A549 (cell line): ENCODE data around the gene NRXN2. TPM values are rescaled to one million over a fixed set of nuclear protein-coding genes. Genes with fewer than 3 reads are reported as not detected.

Experiments
- ATAC-seq, 2 experiments: fragments of 200-7000 bp in 1 of 2; fragments of >200 bp in 1 of 2; cut with Nextera tagmentation in 1 of 2; cut with Tn5 transposase in 1 of 2; 3 replicates each; pipeline versions ENCODE4 v1.8.0 to v1.9.1; 2018 to 2020; ENCODE audit warnings: mild to moderate bottlenecking in 1 of 2, moderate library complexity in 1 of 2
- CTCF ChIA-PET: fragments of 300-600 bp; sonication (Branson Sonifier 250); formaldehyde crosslinking; extraction: SDS; loops from one replicate; lab custom pipeline; 2021; ENCODE audit warnings: antibody characterized with exemption, inconsistent platforms; lab: Yijun Ruan, JAX
- POLR2A ChIA-PET: fragments of 350-600 bp; formaldehyde crosslinking; extraction: SDS; loops from one replicate; lab custom pipeline; 2021; ENCODE audit warnings: antibody characterized with exemption, inconsistent platforms; lab: Yijun Ruan, JAX
- DNase-seq, 2 experiments: peaks; one replicate each; pipeline versions ENCODE4 v3.0.0 to v3.0.0-alpha.2; 2011 to 2016; ENCODE audit warnings: low read depth in 1 of 2, low spot score in 1 of 2
- FAIRE-seq: peaks from 2 replicates; lab custom pipeline; 2011; peaks lifted over from hg19 to GRCh38; lab: Jason Lieb, UNC
- H3K27ac ChIP-seq, 2 experiments: fragments of >200 bp; sonication (Bioruptor Twin); formaldehyde crosslinking; 3 replicates each; pipeline ENCODE4 v1.5.1; 2016 to 2017
- H3K4me1 ChIP-seq: fragments of >200 bp; sonication (Bioruptor Twin); formaldehyde crosslinking; 3 replicates; pipeline ENCODE4 v1.6.1; 2016
- H3K4me2 ChIP-seq: fragments of >200 bp; sonication (Bioruptor Twin); formaldehyde crosslinking; 3 replicates; pipeline ENCODE4 v1.6.1; 2016
- H3K4me3 ChIP-seq: fragments of >200 bp; sonication (Bioruptor Twin); formaldehyde crosslinking; 3 replicates; pipeline ENCODE4 v1.5.1; 2016
- H3K9me3 ChIP-seq: fragments of >200 bp; sonication (Bioruptor Twin); formaldehyde crosslinking; 3 replicates; pipeline ENCODE4 v1.6.1; 2016
- ATOH8 ChIP-seq: fragments of 250-450 bp; sonication (Bioruptor Pico); IDR thresholded peaks from 2 replicates; pipeline ENCODE4 v1.5.0; 2020; ENCODE audit warnings: low read depth, mild to moderate bottlenecking, moderate library complexity
- EHF ChIP-seq: fragments of 250-450 bp; sonication (Bioruptor Pico); IDR thresholded peaks from 2 replicates; pipeline ENCODE4 v1.5.0; 2020; ENCODE audit warnings: mild to moderate bottlenecking
- EP300 ChIP-seq, 2 experiments: fragments of >200 bp; sonication (Bioruptor Twin); formaldehyde crosslinking; IDR thresholded peaks; 2 replicates in 1 of 2; 3 replicates in 1 of 2; pipeline ENCODE4 v1.6.1; 2016 to 2017
- HDAC2 ChIP-seq: fragments of 200-600 bp; sonication (generic); IDR thresholded peaks from 2 replicates; pipeline ENCODE4 v1.6.1; 2016
- HEYL ChIP-seq: fragments of 250-450 bp; sonication (Bioruptor Pico); IDR thresholded peaks from 2 replicates; pipeline ENCODE4 v1.8.0; 2021; ENCODE audit warnings: mild to moderate bottlenecking, moderate library complexity
- HOXA7 ChIP-seq: fragments of 250-450 bp; sonication (Bioruptor Pico); IDR thresholded peaks from 2 replicates; pipeline ENCODE4 v1.5.0; 2020; ENCODE audit warnings: mild to moderate bottlenecking, moderate library complexity
- HOXB5 ChIP-seq: fragments of 250-450 bp; sonication (Bioruptor Pico); IDR thresholded peaks from 2 replicates; pipeline ENCODE4 v1.5.0; 2020; ENCODE audit warnings: mild to moderate bottlenecking, moderate library complexity
- JUN ChIP-seq, 2 experiments: fragments of >200 bp; sonication (Bioruptor Twin); formaldehyde crosslinking; IDR thresholded peaks; 2 replicates in 1 of 2; 3 replicates in 1 of 2; pipeline ENCODE4 v1.6.1; 2016 to 2017
- KDM1A ChIP-seq: fragments of 200-600 bp; sonication (generic); IDR thresholded peaks from 2 replicates; pipeline ENCODE4 v1.6.1; 2016; ENCODE audit warnings: low read depth, mild to moderate bottlenecking
- MAZ ChIP-seq: fragments of 150-350 bp; IDR thresholded peaks from 2 replicates; pipeline ENCODE4 v1.6.1; 2014; ENCODE audit warnings: antibody characterized with exemption, low read depth, low read length, borderline replicate concordance
- MYC ChIP-seq: IDR thresholded peaks from 2 replicates; pipeline ENCODE4 v1.6.1; 2012; ENCODE audit warnings: mild to moderate bottlenecking, inconsistent platforms, low read length, improper control_type of control experiment, borderline replicate concordance
- POLR2AphosphoS2 ChIP-seq: conservative IDR thresholded peaks from 2 replicates; pipeline ENCODE4 v1.6.1; 2012; ENCODE audit warnings: low read length, improper control_type of control experiment, inconsistent platforms
- RNF2 ChIP-seq: fragments of 200-600 bp; sonication (generic); IDR thresholded peaks from 2 replicates; pipeline ENCODE4 v1.6.1; 2016; ENCODE audit warnings: low read depth, mild to moderate bottlenecking, antibody characterized with exemption, moderate library complexity, borderline replicate concordance
- TFCP2L1 ChIP-seq: fragments of 250-450 bp; sonication (Bioruptor Pico); IDR thresholded peaks from 2 replicates; pipeline ENCODE4 v1.5.0; 2021; ENCODE audit warnings: mild to moderate bottlenecking
- TP53 ChIP-seq: fragments of 250-450 bp; sonication (Bioruptor Pico); IDR thresholded peaks from 2 replicates; pipeline ENCODE4 v1.5.0; 2021; ENCODE audit warnings: mild to moderate bottlenecking, moderate library complexity
- ZFP36 ChIP-seq: fragments of 450-650 bp; IDR thresholded peaks from 2 replicates; pipeline ENCODE4 v1.6.1; 2014; ENCODE audit warnings: borderline replicate concordance; ENCODE audit not compliant: partially characterized antibody
- ZSCAN20 ChIP-seq: fragments of 250-450 bp; sonication (Bioruptor Pico); IDR thresholded peaks from 2 replicates; pipeline ENCODE4 v1.8.0; 2022; ENCODE audit warnings: mild to moderate bottlenecking, moderate library complexity
- WGBS: methylation state at CpG from one replicate; pipeline ENCODE4 v1.1.6; 2017; ENCODE audit errors: missing lambda C conversion rate; 5-methylcytosine and 5-hydroxymethylcytosine counted together
- polyA plus RNA-seq, 4 experiments: library from polyadenylated mRNA; depleted of rRNA in 3 of 4; stranded (reverse); fragments of >200 nt; fragmentation: RNase III in 1 of 4; extraction: RNeasy Plus Mini Kit Qiagen cat#74134 plus additional on column Dnase treatment in 1 of 4; gene quantifications; 2 replicates in 3 of 4; 3 replicates in 1 of 4; pipeline ENCODE4 v1.2.3, GENCODE V29; 2011 to 2017
- TF ChIP-seq, protein P1 (sequence below): IDR thresholded peaks from 2 replicates; pipeline ENCODE4 v1.6.1; 2012

Gene NRXN2
- polyA plus RNA-seq, 2 of the 4 experiments (the other 2 are of a cell fraction): 0.04 TPM; not detected in 1

DNA sequence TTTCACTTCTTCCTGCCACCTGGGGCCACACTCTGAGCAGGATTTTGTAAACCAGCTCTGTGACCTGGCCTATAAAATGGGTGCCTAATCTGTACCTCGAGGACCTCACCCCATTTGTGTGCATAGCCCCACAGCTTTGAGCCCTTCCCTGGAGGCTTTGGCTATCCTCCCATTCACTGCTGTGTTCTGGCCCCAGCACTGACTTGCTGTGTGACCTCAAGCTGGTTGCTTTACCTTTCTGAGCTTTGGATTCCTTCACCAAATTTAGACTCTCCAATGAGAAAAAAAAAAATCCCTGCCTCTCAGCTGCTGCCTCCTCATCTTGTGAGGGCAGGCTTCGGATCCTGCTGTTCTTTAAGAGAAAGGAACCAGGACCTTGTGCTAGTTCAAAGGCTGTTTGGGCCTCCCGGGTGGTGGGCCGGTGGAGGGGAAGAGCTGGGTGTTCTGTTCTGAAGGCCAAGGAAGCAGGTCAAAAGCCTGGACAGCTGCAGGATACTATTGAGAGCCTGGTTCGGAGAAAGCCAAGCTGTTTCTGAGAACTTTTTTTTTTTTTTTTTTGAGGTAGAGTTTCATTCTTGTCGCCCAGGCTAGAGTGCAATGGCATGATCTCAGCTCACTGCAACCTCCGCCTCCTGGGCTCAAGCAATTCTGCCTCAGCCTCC is 37.9 kb upstream of the NRXN2 start:
- no peak for FAIRE-seq
- CTCF ChIA-PET: interaction anchor here (0.6 to 13.0 kb wide), 10 partner anchors 6 to 113 kb away, joined by 3 to 104 read pairs (median 4); partner anchors contain the start of genes RASGRP2 and SF1

DNA sequence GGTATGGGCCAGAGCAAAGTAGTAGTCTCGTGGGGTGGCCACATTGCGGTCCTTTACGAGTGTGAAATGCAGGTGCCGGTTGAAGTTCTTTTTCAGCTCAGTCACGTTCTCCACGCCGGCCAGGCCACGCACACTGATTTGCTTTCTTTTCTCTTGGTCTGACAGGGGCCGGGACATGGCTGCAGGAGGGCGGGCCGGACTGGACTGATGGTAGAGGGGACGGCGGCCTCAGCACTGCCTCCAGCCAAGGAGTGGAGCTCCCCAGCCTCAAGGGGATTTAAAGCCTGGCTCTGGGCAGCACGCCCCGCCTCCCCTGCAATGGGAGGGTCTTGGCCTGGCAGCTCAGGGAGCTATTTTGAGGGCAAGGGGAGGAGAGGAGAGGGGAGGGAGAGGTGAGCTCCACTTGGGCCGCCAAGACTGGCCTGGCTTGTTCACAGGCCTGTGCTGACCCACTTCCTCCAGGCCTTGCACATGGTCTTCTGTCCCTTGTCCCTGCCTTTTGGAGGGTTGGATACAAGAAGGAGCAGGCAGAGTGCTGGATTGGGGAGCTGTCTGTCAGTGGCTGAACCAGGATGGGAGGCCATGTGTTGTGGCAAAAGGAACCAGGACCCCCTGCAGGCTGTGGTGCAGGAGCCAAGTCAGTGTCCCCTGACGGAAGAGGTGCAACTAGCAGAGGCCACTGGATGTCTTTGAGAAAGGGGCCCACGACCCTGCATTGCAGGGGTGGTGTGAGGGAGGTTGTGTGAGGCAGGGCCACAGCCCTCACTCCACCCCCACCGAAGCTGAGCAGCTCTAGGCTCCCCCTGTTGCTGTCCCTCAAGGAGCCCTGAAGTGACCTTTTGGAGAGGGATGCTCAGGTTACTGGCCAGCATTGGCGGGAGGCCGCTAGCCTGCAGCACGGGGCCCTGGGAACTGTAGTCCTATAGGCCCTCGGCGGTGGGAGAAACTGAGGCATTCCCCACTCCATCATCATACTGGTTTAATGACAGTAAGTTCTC is 37.0 kb upstream of the NRXN2 start, which contains the start of gene PYGM:
Gene PYGM (minus strand): TSS at position 253 of the 998 bp plus-strand sequence. CDS start 76 bp downstream, at position 177.
- DNase-seq (no peak), FAIRE-seq (no peak), ATAC-seq (peak; percentile 26 to 49)
- CTCF ChIA-PET: interaction anchor here (1.0 to 13.0 kb wide), 6 partner anchors 7 to 311 kb away, joined by 3 to 104 read pairs (median 14); partner anchors contain the start of gene RASGRP2
- H3K4me2 ChIP-seq: no peak within 1 kb of the TSS
- no peaks in the 10 kb centered on the region for H3K9me3 ChIP-seq
- peaks cover 5% of the 10 kb centered on the region; the same call in 1 of the 3 replicates for H3K4me1 ChIP-seq
- H3K27ac ChIP-seq: no peak within 1 kb of the TSS
- POLR2A ChIA-PET: interaction anchor here (1.2 to 4.5 kb wide), 2 partner anchors 16 to 19 kb away, joined by 4 to 32 read pairs; partner anchors contain the start of gene SF1
- WGBS: 84% methylated on average over 24 of the region's 24 CpGs
- no peak within 1 kb of the TSS for H3K4me3 ChIP-seq
- TF ChIP-seq HOXB5 (CRISPR knock-in tag) (0 out of 2 replicates have a peak, but pooled peaks have one; percentile 13), RNF2 (no peak), HEYL (CRISPR knock-in tag) (no peak), HOXA7 (CRISPR knock-in tag) (peak; percentile 59; the same call in 1 of the 2 replicates), MAZ (no peak)
- TF ChIP-seq, protein P1, sequence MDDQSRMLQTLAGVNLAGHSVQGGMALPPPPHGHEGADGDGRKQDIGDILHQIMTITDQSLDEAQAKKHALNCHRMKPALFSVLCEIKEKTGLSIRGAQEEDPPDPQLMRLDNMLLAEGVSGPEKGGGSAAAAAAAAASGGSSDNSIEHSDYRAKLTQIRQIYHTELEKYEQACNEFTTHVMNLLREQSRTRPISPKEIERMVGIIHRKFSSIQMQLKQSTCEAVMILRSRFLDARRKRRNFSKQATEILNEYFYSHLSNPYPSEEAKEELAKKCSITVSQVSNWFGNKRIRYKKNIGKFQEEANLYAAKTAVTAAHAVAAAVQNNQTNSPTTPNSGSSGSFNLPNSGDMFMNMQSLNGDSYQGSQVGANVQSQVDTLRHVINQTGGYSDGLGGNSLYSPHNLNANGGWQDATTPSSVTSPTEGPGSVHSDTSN: 0 out of 2 replicates have a peak, but pooled peaks have one; percentile 24

More for the DNA sequence above, 37.9 kb upstream of the NRXN2 start:
- WGBS: 78% methylated on average over 7 of the region's 7 CpGs
- no peak overlapping the region for H3K4me3 ChIP-seq
- POLR2A ChIA-PET: interaction anchor here (1.2 to 4.5 kb wide), 2 partner anchors 15 to 18 kb away, joined by 4 to 32 read pairs; partner anchors contain the start of gene SF1
- DNase-seq (no peak), ATAC-seq (peak; percentile 1 to 5; a peak in 4 of 6 replicates)
- H3K9me3 ChIP-seq: no peaks in the 10 kb centered on the region
- H3K27ac ChIP-seq: no peak overlapping the region
- peaks cover 5% of the 10 kb centered on the region; the same call in 1 of the 3 replicates for H3K4me1 ChIP-seq
- peak in 1 of 2 experiments; percentile 29; a peak in 3 of 5 replicates for TF ChIP-seq JUN (IDR thresholded peaks at IDR 0.05)
- TF ChIP-seq KDM1A: peak; percentile 91; the same call in 1 of the 2 replicates
- no peak for TF ChIP-seq HOXB5 (CRISPR knock-in tag)
- TF ChIP-seq ZFP36: peak; percentile 78
- peak; percentile 75; the same call in 1 of the 2 replicates for TF ChIP-seq HDAC2
- TF ChIP-seq MYC: no peak
- TF ChIP-seq POLR2AphosphoS2: peak; percentile 87; the same call in 1 of the 2 replicates
- no peak overlapping the region for H3K4me2 ChIP-seq

- Histone ChIP-seq H3K4me1 (peaks cover 5% of the 10 kb centered on the region; the same call in 1 of the 3 replicates), H3K4me2 (no peak overlapping the region), H3K4me3 (no peak overlapping the region), H3K27ac (no peak overlapping the region), H3K9me3 (no peaks in the 10 kb centered on the region)
- POLR2A ChIA-PET: interaction anchor here (4.5 kb wide), 1 partner anchor 19 kb away, joined by 32 read pairs; the partner anchor contains the start of gene SF1
- 88% methylated on average over 16 of the region's 21 CpGs for WGBS
- no peak for DNase-seq
- ATAC-seq: peak; percentile 7 to 13; a peak in 5 of 6 replicates
- CTCF ChIA-PET: interaction anchor here (1.0 to 13.0 kb wide), 5 partner anchors 8 to 310 kb away, joined by 3 to 104 read pairs (median 19); partner anchors contain the start of gene RASGRP2
- TF ChIP-seq ATOH8 (CRISPR knock-in tag) (no peak), TP53 (CRISPR knock-in tag) (no peak), EP300 (IDR thresholded peaks at IDR 0.05) (no peak), EHF (no peak), ZSCAN20 (CRISPR knock-in tag) (no peak), TFCP2L1 (CRISPR knock-in tag) (peak; percentile 45; the same call in 1 of the 2 replicates)
- TF ChIP-seq, all 56 proteins: peak for 1
- no peak for FAIRE-seq
Measured at GRCh38 chr11:64759131-64759721, 36.2 kb upstream of the NRXN2 start.
